Mononuclear cell (primary cell): ENCODE measurements around the gene STPG2. TPM values are rescaled to one million over a fixed set of nuclear protein-coding genes. Genes with fewer than 3 reads are reported as not detected.
"Not testable (repeated sequence)": the region's sequence is repeated elsewhere in the genome, so short reads cannot be mapped to it uniquely, and the experiment has no call there.

ENCODE experiments used
- H3K27me3 ChIP-seq: 2 replicates; pipeline ENCODE4 v1.6.0; 2011; ENCODE audit warnings: low read length, control low read depth; ENCODE audit not compliant: insufficient read depth
- H3K4me1 ChIP-seq: 2 replicates; pipeline ENCODE4 v1.5.1; 2011; ENCODE audit warnings: mild to moderate bottlenecking, low read length, control low read depth; ENCODE audit not compliant: insufficient read depth
- H3K4me3 ChIP-seq: 2 replicates; pipeline ENCODE4 v1.5.1; 2011; ENCODE audit warnings: mild to moderate bottlenecking, low read length, moderate library complexity
- H3K9me3 ChIP-seq: 2 replicates; pipeline ENCODE4 v1.5.1; 2011; ENCODE audit warnings: low read depth, mild to moderate bottlenecking, control low read depth, low read length
- total RNA-seq: library from RNA; depleted of rRNA; stranded (reverse); fragments of >200 nt; gene quantifications from one replicate; pipeline ENCODE4 v1.2.3, GENCODE V29; 2012

Gene STPG2
- total RNA-seq, 1 donor, result 0.73 TPM

DNA sequence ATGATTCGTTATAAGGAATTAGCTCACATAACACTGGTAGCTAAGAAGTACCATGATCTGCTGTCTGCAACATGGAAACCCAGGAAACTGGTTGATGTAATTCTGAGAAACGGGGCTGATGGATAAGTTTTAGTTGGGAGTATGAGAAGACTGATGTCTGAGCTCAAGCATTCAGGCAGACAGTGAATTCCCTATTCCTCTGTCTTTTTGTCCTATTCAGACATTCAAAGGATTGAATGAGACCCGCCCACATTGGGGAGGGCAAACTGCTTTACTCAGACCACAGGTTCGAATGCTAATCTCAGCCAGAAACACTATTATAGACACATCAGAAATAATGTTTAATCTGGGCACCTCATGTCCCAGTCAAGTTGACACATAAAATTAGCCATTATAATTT, 515.5 kb downstream of the STPG2 start:
- H3K4me1 ChIP-seq, result no peaks in the 10 kb centered on the region
- no peaks in the 10 kb centered on the region for H3K27me3 ChIP-seq
- no peak overlapping the region for H3K4me3 ChIP-seq
- H3K9me3 ChIP-seq, result peaks cover 7% of the 10 kb centered on the region

DNA sequence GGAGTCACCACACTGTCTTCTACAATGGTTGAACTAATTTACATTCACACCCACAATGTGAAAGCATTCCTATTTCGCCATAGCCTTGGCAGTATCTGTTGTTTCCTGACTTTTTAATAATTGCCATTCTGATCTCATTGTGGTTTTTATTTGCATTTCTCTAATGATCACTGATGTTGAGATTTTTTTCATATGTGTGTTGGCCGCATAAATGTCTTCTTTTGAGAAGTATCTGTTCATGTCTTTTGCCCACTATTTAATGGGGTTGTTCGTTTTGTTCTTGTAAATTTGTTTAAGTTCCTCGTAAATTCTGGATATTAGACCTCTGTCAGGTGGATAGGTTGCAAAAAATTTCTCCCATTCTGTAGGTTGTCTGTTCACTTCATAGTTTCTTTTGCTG, 519.1 kb downstream of the STPG2 start:
- Histone ChIP-seq H3K27me3 (no peaks in the 10 kb centered on the region), H3K4me1 (no peaks in the 10 kb centered on the region), H3K4me3 (no peak overlapping the region), H3K9me3 (peaks cover 7% of the 10 kb centered on the region)

DNA sequence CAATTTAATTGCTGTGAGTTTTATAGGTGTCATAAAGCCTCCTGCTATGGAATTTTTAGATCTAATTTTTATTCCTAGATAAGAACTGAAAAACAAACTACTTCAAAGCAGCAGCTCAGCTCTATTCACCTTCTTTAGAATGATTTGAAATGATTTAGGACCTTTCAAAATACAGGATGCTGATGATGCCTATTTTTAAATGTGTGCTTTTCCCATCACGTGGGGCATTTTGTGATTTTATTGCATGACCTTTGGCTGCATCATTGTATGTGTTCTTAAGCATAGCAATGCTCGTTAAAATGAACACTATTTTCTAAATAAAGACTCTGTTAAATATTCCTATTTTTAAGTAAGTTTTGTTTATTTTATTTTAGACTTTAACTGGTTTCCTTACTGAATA, 537.3 kb downstream of the STPG2 start:
- no peaks in the 10 kb centered on the region for H3K4me1 ChIP-seq
- H3K4me3 ChIP-seq, result no peak overlapping the region
- no peaks in the 10 kb centered on the region for H3K27me3 ChIP-seq
- H3K9me3 ChIP-seq, result peaks cover under 1% of the 10 kb centered on the region

DNA sequence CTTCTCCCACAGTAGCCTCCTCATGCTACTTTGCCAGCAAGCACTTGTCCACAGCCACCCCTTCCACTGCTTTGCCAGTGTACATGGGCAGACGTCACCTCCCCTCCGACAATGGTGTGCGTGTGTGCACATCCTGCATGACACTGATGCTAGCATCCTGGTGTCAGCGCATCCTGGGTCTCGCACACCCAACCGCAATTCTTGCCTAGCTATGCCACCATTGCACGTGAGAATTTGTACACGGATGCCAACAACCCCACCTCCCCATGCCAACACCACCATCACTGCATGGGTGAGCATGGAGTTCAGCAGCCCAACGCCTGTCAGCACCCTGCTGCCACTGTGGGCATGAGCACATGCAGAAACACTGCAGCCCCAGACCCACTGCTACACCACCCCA, 550.0 kb downstream of the STPG2 start:
- H3K9me3 ChIP-seq, result peaks cover 6% of the 10 kb centered on the region
- no peak overlapping the region for H3K4me3 ChIP-seq
- no peaks in the 10 kb centered on the region for H3K27me3 ChIP-seq
- no peaks in the 10 kb centered on the region for H3K4me1 ChIP-seq

DNA sequence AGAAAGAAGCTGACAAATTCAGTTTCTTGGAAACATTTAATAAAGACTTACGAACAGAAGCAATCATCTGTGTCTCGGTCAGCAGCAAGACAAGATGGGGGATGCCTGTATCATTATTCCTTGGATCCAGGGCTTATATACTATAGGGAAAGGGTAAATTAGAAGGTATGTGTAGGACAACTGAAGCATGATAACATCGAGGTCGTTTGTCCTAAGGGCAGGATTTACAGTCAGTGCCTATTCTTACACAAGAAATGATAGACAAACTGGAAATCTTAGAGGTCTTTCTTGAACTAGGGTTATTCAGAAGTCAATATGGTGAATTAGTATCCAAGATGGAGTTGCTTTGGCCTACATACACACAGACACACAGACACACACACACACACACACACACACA, 553.0 kb downstream of the STPG2 start:
- H3K9me3 ChIP-seq, result no peaks in the 10 kb centered on the region
- H3K4me3 ChIP-seq, result no peak overlapping the region
- H3K27me3 ChIP-seq, result no peaks in the 10 kb centered on the region
- H3K4me1 ChIP-seq, result no peaks in the 10 kb centered on the region

DNA sequence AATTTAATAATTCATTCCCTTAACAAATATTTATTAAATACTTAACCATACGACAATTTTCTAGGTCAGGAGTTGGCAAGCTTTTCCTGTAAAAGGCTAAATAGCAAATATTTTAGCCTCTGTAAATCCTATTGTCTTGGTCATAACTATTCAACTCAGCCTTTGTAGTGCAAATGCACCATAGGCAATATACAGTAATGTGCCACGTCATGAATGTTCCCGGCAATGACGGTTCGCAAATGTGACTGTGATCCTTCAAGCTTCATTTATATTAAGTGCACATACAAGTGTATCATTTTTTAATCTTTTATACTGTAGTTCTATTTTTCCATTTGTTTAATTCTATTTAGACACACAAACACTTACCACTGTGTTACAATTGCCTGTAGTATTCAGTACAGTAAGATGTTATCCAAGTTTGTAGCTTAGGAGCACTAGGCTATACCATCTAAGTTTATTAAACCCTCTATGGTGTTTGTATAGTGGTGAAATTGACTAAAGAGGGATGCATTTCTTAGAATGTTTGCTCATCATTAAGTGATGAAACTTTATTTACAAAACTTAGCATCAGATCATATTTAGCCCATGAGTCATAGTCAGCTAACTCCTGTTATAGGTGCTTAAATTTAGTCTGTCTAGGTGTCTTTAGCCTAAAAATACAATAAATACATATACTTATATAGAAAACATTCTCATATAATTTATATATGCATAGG, 553.6 kb downstream of the STPG2 start:
- H3K4me1 ChIP-seq, result no peaks in the 10 kb centered on the region
- H3K9me3 ChIP-seq, result no peaks in the 10 kb centered on the region
- no peak overlapping the region for H3K4me3 ChIP-seq
- H3K27me3 ChIP-seq, result no peaks in the 10 kb centered on the region

DNA sequence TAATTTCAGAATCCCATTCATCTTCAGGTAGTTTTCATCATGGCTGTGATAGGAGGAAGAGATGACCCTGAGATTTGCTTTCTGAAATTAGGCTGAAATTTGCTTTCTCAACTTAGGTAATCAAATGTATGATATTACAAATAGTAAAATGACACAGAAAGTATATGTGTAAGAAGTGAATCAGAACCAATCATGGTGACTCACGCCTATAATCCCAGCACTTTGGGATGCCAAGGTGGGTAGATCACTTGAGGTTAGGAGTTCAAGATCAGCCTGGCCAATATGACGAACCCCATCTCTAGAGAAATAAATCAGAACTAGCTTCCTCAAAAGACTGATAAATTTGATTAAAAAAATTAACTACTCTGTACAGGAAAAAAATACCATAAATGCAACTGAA, 555.4 kb downstream of the STPG2 start:
- Histone ChIP-seq H3K4me1 (no peaks in the 10 kb centered on the region), H3K27me3 (no peaks in the 10 kb centered on the region), H3K9me3 (peaks cover 6% of the 10 kb centered on the region), H3K4me3 (no peak overlapping the region)

DNA sequence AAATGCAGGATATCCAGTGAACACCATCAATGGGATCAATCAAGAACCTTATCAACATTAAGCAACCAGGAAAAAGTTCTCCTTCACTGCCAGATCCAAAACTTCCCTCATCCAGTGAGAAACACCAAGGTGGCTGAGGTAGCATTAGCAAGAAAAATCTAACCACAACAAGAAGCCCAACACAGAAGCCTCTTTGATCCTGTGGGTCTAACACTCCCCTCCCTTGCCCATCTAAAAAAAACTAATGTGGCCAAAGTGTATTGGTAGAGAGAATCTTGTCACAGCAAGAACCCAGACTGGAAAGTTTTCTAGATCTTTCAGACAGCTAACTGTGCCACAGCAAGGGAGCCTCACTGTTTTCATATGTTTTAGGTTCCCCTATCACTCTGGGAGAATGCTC, 558.0 kb downstream of the STPG2 start:
- H3K9me3 ChIP-seq, result peaks cover 7% of the 10 kb centered on the region
- H3K4me1 ChIP-seq, result no peaks in the 10 kb centered on the region
- no peak overlapping the region for H3K4me3 ChIP-seq
- H3K27me3 ChIP-seq, result no peaks in the 10 kb centered on the region

DNA sequence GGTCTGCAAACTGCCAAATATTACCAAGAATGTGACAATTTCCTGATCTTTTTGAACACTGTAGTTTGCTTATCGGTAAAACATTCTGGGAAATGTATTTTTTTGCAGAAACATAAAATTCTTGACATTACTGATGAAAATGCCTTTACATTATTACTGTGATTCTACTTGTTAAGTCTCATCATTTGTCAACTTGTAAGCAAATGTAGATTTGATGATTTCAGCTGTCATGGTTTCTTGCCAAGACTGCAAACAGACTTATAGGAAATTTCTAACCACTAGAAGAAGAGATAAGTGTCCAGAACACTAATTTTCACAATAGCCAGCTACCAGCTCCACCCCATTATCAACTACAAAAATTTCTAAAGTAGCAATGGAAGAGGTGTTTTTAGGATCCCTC, 560.4 kb downstream of the STPG2 start:
- Histone ChIP-seq H3K4me1 (no peaks in the 10 kb centered on the region), H3K27me3 (no peaks in the 10 kb centered on the region), H3K9me3 (peaks cover 7% of the 10 kb centered on the region), H3K4me3 (no peak overlapping the region)

DNA sequence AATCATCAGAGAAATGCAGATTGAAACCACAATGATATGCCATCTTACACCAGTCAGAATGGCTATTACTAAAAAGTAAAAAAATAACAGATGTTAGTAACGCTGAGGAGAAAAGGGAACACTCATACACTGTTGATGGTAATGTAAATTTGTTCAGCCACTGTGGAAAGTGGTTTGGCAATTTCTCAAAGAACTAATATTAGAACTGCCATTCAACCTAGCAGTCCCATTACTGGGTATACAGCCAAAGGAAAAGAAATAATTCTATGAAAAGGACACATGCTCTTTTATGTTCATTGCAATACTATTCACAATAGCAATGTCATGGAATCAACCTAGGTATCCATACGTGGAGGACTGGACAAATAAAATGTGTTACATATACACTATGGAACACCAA, 566.3 kb downstream of the STPG2 start:
- no peaks in the 10 kb centered on the region for H3K27me3 ChIP-seq
- H3K4me1 ChIP-seq, result no peaks in the 10 kb centered on the region
- no peak overlapping the region for H3K4me3 ChIP-seq
- no peaks in the 10 kb centered on the region for H3K9me3 ChIP-seq

DNA sequence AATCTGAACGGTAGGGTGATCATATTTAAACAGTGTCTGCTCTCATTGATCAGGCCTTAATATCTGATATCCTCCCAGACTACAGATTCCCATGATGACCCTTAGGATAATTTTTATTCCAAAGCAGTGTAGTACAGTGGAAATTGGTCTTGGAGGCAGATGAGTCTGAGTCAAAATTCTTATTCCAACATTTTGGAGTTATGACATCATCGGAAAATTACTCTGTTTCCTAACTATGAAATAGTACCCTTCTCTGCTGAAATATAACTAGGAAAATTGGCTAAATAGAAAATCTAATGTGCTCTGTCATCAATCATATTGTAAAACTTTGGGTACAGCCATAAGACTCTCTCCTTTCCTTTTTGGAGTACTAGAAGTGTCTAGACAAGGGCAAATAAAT, 583.3 kb downstream of the STPG2 start:
- H3K4me3 ChIP-seq, result no peak overlapping the region
- no peaks in the 10 kb centered on the region for H3K27me3 ChIP-seq

DNA sequence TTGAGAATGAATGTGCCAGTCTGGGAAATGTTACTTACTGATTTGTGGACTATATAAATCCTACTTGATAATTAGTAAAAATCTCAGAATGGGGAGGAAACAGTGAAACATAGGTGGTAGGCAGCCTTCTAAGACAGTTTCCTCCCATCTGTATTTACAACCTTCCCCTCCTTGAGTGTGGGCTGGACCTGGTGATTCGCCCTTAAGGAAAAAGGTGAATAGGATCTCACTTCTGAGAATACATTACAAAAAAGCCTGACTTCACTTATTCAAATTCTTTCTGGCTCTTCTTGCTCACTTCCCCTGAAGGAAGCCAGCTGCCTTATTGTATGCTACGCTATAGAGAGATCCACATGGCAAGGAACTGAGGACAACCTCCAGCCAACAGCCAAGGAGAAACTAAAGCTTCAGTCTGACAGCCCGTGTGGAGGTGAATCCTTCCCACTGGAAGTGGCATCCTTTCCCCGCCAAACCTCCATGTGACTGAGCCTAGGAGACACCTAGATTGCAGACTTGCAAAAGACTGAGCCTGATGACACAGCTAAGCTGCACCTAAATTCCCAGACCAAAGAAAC, 585.0 kb downstream of the STPG2 start:
- Histone ChIP-seq H3K9me3 (no peaks in the 10 kb centered on the region), H3K4me3 (no peak overlapping the region), H3K27me3 (no peaks in the 10 kb centered on the region), H3K4me1 (no peaks in the 10 kb centered on the region)

More for the DNA sequence above, 583.3 kb downstream of the STPG2 start:
- Histone ChIP-seq H3K9me3 (no peaks in the 10 kb centered on the region), H3K4me1 (no peaks in the 10 kb centered on the region)

DNA sequence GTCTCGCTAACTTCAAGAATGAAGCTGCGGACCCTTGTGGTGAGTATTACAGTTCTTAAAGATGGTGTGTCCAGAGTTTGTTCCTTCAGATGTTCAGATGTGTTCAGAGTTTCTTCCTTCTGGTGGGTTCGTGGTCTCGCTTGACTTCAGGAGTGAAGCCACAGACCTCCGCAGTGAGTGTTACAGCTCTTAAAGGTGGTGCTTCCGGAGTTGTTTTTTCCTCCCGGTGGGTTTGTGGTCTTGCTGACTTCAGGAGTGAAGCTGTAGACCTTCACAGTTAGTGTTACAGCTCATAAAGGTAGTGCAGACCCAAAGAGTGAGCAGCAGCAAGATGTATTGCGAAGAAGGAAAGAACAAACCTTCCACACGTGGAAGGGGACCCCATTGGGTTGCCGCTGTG, 592.6 kb downstream of the STPG2 start:
- not testable (repeated sequence) for H3K4me1 ChIP-seq, H3K4me3 ChIP-seq, H3K9me3 ChIP-seq, H3K27me3 ChIP-seq

DNA sequence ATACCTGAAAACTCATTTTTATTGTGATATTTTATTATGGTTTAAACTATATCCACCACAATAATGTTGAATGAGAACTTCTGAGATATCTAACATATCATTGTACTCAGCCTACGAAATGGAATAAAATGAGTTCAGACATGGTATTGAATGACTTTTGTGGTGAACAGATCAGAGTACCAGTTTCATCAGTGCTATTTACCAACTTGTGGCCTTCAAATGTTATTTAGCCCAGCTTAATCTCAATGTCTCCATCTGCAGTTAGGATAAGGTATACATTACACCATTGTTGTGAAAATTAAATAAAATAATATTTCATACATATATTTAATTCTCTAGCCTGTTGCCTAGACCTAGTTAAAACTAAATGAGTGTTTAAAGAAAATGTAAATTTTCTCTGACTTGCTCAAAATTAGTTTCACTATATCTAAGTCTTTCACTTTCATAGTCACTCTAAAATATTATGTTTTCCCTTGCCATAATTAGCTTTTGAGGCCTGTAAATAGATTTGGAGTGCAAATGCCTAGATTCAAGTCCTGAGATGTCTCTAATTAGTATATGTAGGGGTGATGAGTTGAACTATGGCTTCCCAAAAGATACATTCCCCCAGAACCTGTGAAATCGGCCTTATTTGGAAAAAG, 594.2 kb downstream of the STPG2 start:
- no peak overlapping the region for H3K4me3 ChIP-seq
- no peaks in the 10 kb centered on the region for H3K9me3 ChIP-seq
- no peaks in the 10 kb centered on the region for H3K27me3 ChIP-seq
- no peaks in the 10 kb centered on the region for H3K4me1 ChIP-seq

DNA sequence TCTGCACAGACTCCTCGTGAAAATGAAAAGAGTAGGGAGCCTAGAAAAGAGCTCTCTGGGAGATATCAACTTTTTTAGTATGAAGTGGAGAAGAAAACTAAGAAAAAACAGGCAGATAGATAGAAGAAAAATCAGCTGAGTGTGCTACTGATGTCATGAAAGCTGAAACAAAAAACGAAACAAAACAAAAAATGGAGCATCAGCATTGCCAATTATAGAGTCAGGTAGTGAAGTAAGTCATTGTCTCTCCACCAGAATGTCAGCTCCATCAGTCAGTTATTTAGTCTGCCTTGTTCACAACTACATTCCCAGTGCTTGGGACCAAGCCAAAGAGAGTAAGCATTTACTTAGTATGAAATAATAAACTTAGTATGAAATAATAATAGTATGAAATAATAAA, 595.1 kb downstream of the STPG2 start:
- no peak overlapping the region for H3K4me3 ChIP-seq
- H3K4me1 ChIP-seq, result no peaks in the 10 kb centered on the region
- H3K9me3 ChIP-seq, result no peaks in the 10 kb centered on the region
- H3K27me3 ChIP-seq, result no peaks in the 10 kb centered on the region

DNA sequence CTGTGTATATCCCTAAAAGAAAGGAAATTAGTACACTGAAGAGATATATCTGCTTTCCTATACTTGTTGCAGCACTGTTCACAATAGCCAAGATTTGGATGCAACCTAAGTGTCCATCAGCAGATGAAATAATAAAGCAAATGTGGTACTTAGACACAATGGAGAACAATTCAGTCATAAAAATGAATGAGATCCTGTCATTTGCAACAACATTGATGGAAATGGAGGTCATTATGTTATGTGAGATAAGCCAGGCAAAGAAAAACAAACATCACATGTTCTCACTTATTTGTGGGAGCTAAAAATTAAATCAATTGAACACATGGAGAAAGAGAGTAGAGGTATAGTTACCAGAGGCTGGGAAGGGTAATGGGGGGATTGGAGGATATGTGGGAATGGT, 611.9 kb downstream of the STPG2 start:
- Histone ChIP-seq H3K4me1 (no peaks in the 10 kb centered on the region), H3K4me3 (no peak overlapping the region), H3K27me3 (no peaks in the 10 kb centered on the region), H3K9me3 (no peaks in the 10 kb centered on the region)
